ENCODE measurements around the gene TEPSIN.

GRCh38 chr17:81244358-81245023, 5.6 kb upstream of the TEPSIN start:
- TF ChIP-seq, protein P1, sequence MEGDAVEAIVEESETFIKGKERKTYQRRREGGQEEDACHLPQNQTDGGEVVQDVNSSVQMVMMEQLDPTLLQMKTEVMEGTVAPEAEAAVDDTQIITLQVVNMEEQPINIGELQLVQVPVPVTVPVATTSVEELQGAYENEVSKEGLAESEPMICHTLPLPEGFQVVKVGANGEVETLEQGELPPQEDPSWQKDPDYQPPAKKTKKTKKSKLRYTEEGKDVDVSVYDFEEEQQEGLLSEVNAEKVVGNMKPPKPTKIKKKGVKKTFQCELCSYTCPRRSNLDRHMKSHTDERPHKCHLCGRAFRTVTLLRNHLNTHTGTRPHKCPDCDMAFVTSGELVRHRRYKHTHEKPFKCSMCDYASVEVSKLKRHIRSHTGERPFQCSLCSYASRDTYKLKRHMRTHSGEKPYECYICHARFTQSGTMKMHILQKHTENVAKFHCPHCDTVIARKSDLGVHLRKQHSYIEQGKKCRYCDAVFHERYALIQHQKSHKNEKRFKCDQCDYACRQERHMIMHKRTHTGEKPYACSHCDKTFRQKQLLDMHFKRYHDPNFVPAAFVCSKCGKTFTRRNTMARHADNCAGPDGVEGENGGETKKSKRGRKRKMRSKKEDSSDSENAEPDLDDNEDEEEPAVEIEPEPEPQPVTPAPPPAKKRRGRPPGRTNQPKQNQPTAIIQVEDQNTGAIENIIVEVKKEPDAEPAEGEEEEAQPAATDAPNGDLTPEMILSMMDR (conservative IDR thresholded peaks at IDR 0.05 in 1 of 2, IDR thresholded peaks at IDR 0.05 in 1 of 2; ENCODE audit: extremely low read depth in 1 of 2, insufficient read depth in 1 of 2, low read depth in 1 of 2, low read length in 2 of 2) = no peak
- TF ChIP-seq EZH2 (IDR thresholded peaks at IDR 0.05; ENCODE audit: borderline replicate concordance, low read length) = no peak
